ENCODE measurements around the gene EEF1AKMT1.

- TF ChIP-seq CTCF (IDR thresholded peaks at IDR 0.05) (no peak), EP300 (IDR thresholded peaks at IDR 0.05) (no peak)
These were observed 59.6 kb downstream of the EEF1AKMT1 start for GRCh38 chr13:20714161-20714560.

Data from sigmoid colon (tissue), 4 donors.